ENCODE results near the gene NUDT13.

NUDT13 gene

GRCh38 chr10:73110345-73110849 lies at the start of gene NUDT13:
Gene NUDT13, plus strand, starts transcription at chr10:73110455. Its CDS starts 3,911 bp downstream, at chr10:73114366.
- DNase-seq = peak; percentile 53 to 78

DNA sequence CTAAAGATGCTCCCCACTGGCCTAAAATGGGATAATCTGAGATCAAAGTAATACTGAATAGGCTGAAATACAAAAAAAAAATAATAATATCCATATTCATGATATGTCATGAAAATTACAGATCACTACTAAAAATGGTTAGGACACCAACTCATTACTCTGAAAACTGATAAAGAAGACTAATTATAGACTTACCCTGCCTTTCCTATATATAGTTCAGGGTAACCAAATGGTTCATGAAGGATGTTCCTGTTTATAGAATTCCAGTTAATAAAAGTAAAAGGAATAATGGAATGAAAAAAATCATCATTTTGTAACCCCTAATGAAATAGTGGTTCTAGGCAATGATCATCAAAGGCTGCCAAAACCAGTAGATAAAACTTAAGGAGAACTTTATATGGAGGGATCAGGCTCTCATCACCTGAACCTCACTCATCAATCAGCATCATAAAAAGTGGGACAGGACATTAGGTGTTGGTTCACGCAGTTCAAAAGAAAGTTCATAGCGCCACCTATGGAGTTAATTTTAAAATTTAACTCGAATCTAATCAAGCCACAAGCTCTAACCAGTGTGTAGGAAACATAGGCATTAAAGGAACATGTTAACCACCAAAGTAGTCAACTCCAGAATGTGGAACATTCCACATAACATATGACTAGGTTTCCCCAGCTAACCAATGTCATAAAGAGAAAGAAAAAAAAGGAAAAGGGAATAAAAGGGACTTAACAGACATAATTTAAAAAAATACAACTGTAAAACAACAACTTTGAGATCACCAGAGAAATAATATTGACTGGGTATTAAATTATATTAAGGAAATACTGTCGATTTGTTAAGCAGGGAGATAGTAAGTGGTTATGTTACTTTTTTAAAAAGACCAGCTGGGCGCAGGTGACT lies 49.3 kb upstream of the NUDT13 start:
- peak in 1 of 2 donors; percentile 62 for DNase-seq

DNA sequence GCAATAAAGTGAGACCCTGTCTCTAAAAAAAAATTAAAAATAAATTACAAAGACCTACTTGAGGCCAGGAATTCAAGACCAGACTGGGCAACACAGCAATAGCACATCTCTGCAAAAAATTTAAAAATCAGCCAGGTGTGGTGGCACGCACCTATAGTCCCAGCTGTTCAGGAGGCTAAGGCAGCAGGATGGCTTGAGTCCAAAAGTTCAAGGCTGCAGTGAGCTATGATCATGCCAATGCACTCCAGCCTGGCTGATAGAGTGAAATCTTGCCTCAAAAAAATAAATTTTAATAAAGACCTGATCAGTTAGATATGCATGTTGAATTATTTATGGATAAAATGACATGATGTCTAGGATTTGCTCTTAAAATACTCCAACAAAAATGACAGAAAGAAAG lies 48.5 kb upstream of the NUDT13 start:
- DNase-seq = no peak

DNA sequence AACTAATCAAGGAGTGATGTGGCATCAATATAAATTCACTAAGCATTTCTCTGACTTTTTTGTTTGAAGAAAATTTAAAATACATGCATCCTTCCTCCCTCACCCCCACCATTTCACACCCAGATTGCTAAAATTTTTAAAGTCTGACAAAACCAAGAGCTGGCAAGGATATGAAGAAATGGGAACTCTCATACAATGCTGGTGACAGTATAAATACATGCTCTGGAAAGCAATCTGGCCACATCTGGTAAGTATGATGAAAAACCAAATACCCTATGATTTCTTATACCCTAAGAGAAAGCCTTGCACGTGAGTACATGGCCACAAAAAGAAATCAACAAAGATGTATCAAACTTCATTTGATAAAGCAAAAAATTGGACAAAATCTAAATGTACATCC lies 44.8 kb upstream of the NUDT13 start:
- DNase-seq = no peak

DNA sequence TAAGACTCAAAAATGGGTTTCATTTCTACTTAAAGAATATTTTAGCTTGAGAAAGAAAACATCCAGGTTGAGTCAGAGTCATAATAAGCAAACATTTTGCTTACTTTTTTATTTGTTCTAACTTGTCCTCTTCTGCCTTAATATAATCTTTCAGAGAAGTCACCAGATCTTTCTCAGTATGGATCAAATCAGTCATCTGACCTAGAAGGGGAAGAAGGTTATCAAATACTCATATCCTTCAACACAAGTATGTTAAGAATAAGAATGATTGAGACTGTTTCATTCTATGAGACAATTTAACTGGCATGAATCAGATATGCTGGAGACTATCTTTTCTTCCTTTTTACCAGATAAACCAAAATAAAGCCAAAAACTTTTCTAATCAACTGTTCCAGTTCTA lies 36.6 kb upstream of the NUDT13 start:
- DNase-seq = no peak

- no peak for DNase-seq
Observed at GRCh38 chr10:73075829-73076228, 34.4 kb upstream of the NUDT13 start.

GRCh38 chr10:73076360-73077183 lies 33.7 kb upstream of the NUDT13 start:
- no peak for DNase-seq

- no peak for DNase-seq
Observed at GRCh38 chr10:73079779-73080541, 30.3 kb upstream of the NUDT13 start.

GRCh38 chr10:73083221-73083620 lies 27.0 kb upstream of the NUDT13 start:
- no peak for DNase-seq

GRCh38 chr10:73084209-73084608 lies 26.0 kb upstream of the NUDT13 start:
- no peak for DNase-seq

DNA sequence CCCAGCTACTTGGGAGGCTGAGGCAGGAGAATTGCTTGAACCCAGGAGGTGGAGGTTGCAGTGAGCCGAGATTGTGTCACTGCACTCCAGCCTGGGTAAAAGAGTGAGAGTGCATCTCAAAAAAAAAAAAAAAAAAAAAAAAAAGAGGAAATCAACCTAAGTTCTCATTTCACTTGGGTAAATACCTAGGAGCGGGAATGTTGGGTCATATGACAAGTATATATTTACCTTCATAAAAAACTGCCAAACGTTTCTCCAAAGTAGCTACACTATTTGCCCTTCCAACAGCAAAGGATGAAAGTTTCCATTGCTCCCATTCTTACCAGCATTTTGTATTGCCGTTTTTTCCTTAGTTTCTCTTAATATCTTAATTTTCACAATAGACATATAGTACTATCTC lies 23.4 kb upstream of the NUDT13 start:
- DNase-seq = no peak

DNA sequence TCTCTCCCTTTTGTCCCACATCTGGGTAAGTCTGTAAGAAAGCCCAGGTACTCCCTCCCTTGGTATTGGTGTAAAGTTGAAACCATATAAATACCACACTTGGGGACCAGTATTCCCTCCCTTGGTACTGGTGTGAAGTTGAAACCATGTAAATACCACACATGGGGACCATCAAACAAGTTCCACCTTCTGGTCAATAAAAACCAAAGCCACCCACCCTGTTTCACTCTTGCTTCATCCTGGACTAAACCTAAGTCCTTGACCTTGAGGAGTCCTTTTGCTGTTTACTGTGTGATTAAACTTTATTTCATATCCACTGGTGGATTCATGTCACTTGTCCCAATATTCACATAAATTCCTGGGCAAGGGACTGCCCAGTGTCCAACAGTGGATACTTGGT lies 22.0 kb upstream of the NUDT13 start:
- DNase-seq = no peak

DNA sequence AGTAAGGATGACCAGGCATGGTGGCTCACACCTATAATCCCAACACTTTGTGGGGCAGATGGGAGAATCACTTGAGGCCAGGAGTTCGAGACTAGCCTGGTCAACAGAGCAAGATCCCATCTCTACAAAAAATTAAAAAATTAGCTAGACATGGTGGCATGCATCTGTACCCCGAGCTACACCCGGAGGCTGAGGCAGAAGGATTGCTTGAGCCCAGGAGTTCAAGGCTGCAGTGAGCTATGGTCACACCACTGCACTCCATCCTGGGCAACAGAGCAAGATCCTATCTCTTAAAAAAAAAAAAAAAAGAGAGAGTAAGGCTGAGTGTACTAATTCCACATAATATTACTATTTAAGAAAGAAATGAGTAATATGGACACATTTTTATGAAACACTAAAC lies 17.4 kb upstream of the NUDT13 start:
- DNase-seq = no peak

- DNase-seq = no peak
Observed at GRCh38 chr10:73093922-73094850, 16.1 kb upstream of the NUDT13 start.

GRCh38 chr10:73094986-73095480 lies 15.2 kb upstream of the NUDT13 start:
- DNase-seq = no peak

DNA sequence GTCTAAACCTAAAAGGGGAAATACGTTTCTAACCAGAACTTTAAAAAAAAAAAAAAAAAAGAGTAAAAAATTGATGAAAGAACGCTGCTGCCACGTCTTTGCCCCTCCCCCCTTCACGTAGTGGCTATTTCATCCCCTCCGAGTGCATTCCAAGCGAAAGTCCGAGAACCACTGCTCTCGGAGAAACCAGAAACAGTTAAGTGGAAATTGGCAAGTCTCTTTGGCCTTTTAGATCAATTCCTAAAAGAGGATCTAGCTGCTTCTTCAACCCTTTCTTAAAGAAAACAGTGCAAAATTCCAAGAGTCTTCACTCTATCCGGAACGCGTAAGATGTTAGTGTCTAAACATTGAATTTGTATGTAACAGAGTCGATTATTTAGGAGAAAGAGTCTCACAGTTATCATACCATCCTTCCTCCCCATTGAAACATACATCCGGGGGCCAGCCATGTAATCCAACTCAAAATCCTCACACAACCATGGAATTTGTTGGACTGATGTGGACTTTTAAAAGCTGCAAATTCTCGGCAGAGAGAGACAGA lies 14.7 kb upstream of the NUDT13 start:
- peak; percentile 26 to 62 for DNase-seq

GRCh38 chr10:73096041-73096448 lies 14.2 kb upstream of the NUDT13 start:
- DNase-seq = peak; percentile 63 to 73

DNA sequence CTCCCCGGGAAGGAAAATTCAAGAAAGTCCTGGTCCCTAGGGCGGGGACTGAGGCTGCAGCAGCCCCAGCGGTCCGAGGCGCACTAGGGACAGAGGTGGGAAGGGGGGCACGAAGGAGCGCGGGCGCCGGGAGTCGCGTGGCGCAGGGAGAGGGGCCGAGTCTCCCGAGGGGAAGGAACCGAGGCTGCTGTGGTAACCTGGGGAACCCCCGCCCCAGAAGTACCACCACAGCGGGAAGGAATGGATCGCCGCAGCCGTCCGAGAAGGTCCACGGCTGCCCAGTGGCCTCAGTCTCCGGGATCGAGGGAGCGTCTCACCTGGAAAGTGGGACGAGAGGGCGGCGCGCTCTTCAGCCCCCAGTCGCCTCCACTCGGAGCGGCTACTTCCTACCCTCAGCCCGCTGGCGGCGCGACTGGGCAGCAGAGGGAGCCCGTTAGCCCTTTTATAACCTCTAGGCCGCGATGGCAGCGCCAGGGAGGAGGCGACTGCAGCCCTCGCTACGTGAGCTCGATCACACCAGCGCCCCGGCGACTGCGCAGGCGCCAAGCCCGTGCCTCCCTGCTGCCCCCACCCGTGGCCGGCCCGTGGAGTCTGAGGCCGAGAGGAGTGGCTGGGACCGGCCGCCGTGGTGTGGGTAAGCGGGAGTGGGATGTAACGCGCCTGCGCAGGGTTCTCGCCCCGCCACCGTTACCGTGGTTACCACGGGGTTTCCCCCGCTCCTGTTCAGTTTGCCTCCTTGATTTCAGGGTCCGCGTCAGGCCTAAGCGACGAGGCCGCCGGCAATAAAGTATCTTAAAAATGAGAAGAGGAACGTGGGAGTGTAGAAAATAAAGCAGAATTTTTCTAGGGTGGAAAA lies 13.6 kb upstream of the NUDT13 start, which contains the start of gene P4HA1:
TSS of gene P4HA1 (minus strand) at position 418 of the 856 bp plus-strand sequence. CDS start 21,983 bp downstream, outside the sequence.
- peak; percentile 99 to 100 for DNase-seq

- no peak for DNase-seq
Observed at GRCh38 chr10:73097305-73097670, 13.0 kb upstream of the NUDT13 start.

DNA sequence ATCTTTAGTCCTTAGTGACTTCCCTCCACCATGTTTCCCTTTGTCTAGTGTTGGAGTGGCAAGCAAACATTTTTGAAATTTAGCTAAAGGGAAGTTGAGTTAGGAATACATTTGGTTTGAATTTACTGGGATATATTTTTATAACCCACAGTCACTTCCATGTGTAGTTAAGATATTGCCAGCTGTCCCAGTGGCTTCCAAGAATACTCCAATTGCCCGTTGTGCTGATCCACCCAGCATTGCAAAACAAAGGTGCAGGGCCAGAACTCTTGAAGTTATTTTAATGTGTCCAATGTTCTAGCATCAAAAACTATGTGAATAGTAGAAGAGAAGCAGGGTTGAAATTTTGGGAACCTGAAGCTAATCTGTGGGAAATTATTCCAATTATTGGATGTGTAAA lies 11.1 kb upstream of the NUDT13 start:
- DNase-seq = no peak
